Measurements from ENCODE around the gene MUC20.

GRCh38 chr3:195700319-195700718, 20.5 kb upstream of the MUC20 start:
- no peak for TF ChIP-seq CTCF (conservative IDR thresholded peaks at IDR 0.05)
- no peak for TF ChIP-seq EZH2 (IDR thresholded peaks at IDR 0.05; ENCODE audit: low read depth)
